ENCODE data around the gene TXNRD2.

TXNRD2 gene

DNA sequence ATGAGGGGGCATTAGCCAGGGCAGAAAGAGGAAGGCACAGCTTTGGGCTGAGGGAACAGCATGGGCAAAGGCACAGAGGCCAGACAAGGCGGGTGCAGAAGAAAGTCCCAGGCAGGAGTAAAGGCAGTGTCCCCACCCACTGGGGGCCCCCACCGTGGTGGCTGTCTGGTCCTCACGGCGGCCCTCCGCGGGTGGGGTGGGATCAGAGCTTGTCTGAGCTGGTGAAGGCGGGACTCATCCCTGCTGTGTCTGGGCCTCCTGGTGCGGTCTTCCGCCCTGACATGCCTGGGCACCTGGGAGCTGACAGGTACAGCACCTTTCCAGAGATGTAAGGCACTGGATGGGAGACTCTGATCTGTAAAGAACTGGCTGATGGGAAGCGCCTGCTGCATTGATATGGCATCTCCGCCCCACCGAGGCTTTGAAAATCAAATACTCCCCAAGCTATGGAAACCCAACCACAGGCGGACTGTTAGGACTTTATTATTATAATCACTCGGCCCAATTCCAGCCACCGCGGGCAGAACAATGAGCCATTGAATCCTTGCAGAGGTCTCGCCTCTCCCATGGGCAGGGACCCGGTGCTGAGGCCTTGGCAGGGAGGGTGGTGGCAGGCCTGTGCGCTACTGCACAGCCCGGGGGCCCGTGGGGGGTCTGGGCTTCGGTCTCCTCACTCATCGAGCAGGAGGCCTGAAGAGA is 72.7 kb downstream of the TXNRD2 start:
- in situ Hi-C loops (cut with HindIII; ENCODE audit: low sequenced_read_pairs): no loop called here

- in situ Hi-C loops (cut with HindIII; ENCODE audit: low sequenced_read_pairs): no loop called here
These were observed 73.3 kb downstream of the TXNRD2 start for GRCh38 chr22:19868333-19868732.

DNA sequence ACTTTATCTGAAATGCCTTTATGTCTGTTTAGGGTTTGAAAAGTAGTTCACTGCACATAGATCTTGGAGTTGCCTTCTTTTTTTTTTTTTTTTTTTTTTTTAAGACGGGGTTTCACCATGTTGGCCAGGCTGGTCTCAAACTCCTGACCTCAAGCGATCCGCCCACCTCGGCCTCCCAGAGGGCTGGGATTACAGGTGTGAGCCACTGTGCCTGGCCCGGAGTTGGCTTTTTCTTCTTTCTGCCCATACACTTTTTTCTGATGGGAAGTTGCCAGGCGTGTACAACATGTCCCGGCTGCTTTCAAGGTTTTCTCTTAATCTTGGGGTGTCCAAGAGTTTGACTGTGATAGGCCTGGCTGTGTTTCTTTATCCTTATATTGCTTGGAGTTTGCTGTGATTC is 74.0 kb downstream of the TXNRD2 start:
- in situ Hi-C loops (cut with HindIII; ENCODE audit: low sequenced_read_pairs): no loop called here

- in situ Hi-C loops (cut with HindIII; ENCODE audit: low sequenced_read_pairs): no loop called here
These were observed 75.0 kb downstream of the TXNRD2 start for GRCh38 chr22:19866665-19867009.

DNA sequence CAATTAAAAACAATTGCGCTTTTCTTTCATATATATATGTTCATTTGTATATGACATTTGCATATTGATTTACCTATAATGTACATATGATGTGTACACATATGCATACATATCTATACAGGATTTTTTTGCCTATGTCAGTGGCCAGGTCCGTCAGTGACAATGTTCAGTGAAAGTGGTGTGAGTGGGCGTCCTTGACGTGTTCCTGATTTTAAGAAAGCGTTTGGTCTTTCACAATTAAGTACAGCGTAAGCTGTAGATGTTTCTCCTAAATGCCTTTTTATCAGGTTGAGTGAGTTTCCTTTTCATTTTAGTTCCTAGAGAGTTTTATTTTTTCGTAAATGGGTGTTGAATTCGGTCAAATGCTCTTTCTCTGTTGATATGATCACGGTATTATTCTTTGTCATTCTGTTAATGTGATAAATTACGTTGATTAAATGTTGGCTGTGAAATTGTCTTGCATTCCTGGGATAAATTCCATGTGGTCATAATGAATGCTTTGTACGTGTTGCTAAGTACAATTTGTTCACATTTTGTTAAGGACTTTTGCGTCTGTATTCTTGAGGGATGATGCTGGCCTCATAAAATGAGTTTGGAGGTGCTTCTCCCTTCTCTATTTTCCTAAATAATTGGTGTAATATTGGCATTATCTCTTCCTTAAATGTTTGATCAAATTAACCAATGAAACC is 76.3 kb downstream of the TXNRD2 start:
- in situ Hi-C loops (cut with HindIII; ENCODE audit: low sequenced_read_pairs): no loop called here

GRCh38 chr22:19864538-19865106 is 77.0 kb downstream of the TXNRD2 start:
- in situ Hi-C loops (cut with HindIII; ENCODE audit: low sequenced_read_pairs): no loop called here

GRCh38 chr22:19863571-19863970 is 78.0 kb downstream of the TXNRD2 start:
- in situ Hi-C loops (cut with HindIII; ENCODE audit: low sequenced_read_pairs): no loop called here

DNA sequence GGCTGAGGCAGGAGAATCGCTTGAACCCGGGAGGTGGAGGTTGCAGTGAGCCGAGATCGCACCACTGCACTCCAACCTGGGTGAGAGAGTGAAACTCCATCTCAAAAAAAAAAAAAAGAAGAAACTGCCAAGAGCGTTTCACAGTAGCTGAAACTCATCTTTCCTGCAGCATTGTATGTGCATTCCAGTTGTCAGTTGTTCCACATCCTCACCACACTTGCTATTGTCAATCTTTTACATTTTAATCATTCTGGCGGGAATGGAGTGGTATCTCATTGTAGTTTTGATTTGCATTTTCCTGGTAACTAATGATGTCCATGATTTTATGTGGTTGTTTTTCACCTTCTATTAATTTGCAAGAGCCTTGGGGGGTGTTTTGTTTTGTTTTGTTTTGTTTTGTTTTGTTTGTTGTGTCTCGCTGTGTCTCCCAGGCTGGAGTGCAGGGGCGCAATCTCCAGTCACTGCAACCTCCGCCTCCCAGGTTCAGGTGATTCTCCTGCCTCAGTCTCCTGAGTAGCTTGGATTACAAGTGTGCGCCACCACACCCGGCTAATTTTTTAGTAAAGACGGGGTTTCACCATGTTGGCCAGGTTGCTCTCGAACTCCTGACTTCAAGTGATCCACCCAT is 78.9 kb downstream of the TXNRD2 start:
- in situ Hi-C loops (cut with HindIII; ENCODE audit: low sequenced_read_pairs): no loop called here

GRCh38 chr22:19859861-19860510 is 81.6 kb downstream of the TXNRD2 start:
- in situ Hi-C loops (cut with HindIII; ENCODE audit: low sequenced_read_pairs): no loop called here

GRCh38 chr22:19857382-19857781 is 84.2 kb downstream of the TXNRD2 start:
- in situ Hi-C loops (cut with HindIII; ENCODE audit: low sequenced_read_pairs): no loop called here

GRCh38 chr22:19855504-19856409 is 85.9 kb downstream of the TXNRD2 start:
- in situ Hi-C loops (cut with HindIII; ENCODE audit: low sequenced_read_pairs): no loop called here

- in situ Hi-C loops (cut with HindIII; ENCODE audit: low sequenced_read_pairs): no loop called here
These were observed 86.7 kb downstream of the TXNRD2 start, which contains the start of the genes GNB1L and RTL10 for GRCh38 chr22:19854778-19855503. TSS of gene GNB1L (minus strand) at chr22:19854874. CDS start at chr22:19821355, 33,519 bp downstream. TSS of gene RTL10 (minus strand) at chr22:19854874. CDS start at chr22:19852261, 2,613 bp downstream.

DNA sequence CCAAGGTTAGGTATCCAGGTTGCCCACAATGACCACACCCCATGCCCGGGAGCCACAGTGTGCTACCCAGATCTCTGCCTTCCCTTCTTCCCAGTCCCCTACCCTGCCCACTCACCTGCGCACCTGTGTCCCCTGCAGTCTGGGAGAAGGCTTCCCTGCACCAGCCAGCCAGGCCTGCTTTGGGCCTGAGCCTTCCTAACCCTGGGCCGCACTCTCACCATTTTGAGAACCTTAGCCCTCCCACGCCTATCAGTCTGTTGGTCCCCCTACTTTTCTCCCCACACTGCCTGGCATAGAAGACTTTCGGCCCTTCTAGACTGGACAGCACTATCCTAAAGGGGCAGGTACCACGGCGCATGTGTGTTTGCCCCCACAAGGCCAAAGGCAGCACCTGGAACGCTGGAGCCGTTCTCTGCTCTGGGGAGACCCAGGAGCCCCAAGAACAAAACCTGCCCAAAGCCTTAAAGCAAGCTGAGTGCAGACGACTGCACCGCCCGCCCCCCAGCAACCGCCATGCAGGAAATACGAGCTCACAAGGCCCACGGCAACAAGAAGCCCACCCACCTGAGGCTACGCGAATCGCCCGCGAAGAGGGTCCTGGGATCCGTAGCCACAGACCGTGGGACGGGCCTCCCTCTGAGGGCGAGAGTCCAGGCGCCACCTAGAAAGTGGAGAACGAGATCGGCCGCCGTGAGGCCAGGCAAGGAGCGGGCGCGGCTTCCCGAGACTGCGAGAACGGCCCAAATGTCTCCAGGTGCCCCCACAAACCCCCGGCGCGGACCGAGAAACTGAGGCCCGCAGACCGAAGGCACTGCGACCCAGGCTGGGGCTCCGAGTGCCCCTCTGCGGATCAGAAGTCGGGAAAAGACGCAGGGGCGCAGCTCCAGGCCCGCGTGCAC is 87.5 kb downstream of the TXNRD2 start:
- in situ Hi-C loops (cut with HindIII; ENCODE audit: low sequenced_read_pairs): no loop called here

DNA sequence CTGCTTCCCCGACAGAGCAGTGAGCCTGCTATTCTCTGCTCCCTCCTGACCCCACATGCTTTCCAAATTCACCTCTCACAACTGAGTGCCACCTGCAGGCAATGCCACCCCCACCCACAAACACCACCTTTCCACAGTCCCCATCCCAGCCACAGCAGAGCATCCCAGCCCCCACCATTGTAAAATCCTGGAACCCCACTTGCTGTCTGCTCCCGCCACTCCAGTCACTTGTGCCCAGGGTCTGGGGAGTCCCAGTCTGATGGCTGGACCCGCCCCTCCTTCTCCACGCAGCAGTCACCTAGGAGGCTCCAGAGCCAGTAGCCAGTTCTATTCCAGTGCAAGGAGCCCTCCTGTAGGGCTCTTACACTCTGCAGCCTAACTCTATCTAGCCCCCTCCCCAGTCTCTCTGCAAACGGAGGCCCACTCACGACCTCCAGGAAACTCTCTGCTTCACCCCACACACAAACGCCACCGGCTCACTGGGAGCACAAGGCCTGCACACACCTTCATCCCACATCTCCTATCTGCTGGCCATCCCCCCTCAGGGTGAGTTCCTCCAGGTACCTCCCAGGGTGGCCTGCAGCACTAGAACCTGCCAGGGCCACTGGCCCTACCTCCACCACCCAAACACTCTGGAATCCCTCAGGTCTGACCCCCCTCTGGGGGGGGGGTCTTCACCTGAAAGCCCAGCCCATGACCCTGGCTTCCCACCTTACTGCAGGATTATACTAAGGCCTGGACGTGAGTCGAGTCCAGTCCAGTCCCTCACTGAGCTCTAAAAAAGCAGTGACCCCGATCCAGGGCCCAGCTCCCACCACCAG is 88.3 kb downstream of the TXNRD2 start:
- in situ Hi-C loops (cut with HindIII; ENCODE audit: low sequenced_read_pairs): no loop called here

DNA sequence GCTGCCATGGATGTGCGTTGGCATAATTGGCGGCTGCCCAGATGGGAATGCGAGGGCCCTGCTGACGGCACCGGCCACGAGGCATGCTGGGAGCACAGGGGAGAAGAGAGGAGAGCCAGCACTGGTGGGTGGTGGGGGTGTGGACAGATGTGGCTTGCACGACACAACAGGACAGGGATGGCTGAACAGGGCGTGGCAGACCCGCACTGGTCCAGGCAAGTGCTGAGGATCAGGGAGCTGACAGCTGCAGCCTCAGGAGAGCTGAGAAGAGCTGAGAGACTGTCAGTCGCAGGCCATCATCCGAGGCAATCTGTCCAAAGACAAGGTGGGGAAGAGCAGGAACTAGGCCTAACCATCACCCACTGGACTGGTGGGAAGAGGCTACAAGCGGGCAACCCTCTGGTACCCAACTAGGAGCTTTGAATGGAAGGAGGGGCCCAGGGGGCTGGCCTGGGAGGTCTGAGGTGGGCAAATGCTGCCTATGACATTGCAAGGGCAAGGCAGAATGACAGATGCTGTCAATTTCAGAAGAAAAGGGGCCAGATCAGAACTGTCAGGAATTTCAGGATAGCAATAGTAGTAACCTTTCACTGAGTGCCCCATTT is 89.3 kb downstream of the TXNRD2 start:
- in situ Hi-C loops (cut with HindIII; ENCODE audit: low sequenced_read_pairs): no loop called here

- in situ Hi-C loops (cut with HindIII; ENCODE audit: low sequenced_read_pairs): no loop called here
These were observed 90.1 kb downstream of the TXNRD2 start for GRCh38 chr22:19851291-19852176.

Measured in DLD1 (cell line).